H9 (cell line): ENCODE measurements around the gene RAB25. TPM values are rescaled to one million over a fixed set of nuclear protein-coding genes. Genes with fewer than 3 reads are reported as not detected.

Experiments used
- DNase-seq: peaks from one replicate; pipeline ENCODE4 v3.0.0-alpha.2; 2017
- H2AFZ ChIP-seq: one replicate; pipeline ENCODE4 v1.6.1; 2013; ENCODE audit warnings: mild to moderate bottlenecking, low read length, control low read depth, moderate library complexity
- H2AK5ac ChIP-seq: 2 replicates; pipeline ENCODE4 v1.6.1; 2013; ENCODE audit warnings: low read length, control low read depth, mixed read lengths; ENCODE audit not compliant: insufficient read length
- H2BK120ac ChIP-seq: one replicate; pipeline ENCODE4 v1.6.1; 2013; ENCODE audit warnings: low read depth, mild to moderate bottlenecking, low read length, control low read depth, inconsistent platforms; ENCODE audit not compliant: poor library complexity, severe bottlenecking
- H2BK12ac ChIP-seq: 2 replicates; pipeline ENCODE4 v1.6.1; 2013; ENCODE audit warnings: low read length, control low read depth, mixed read lengths, low read depth; ENCODE audit not compliant: insufficient read length
- H2BK15ac ChIP-seq: 2 replicates; pipeline ENCODE4 v1.6.1; 2013; ENCODE audit warnings: low read depth, low read length, control low read depth
- H2BK20ac ChIP-seq: one replicate; pipeline ENCODE4 v1.6.1; 2013; ENCODE audit warnings: low read depth, mild to moderate bottlenecking, low read length, control low read depth, inconsistent platforms; ENCODE audit not compliant: poor library complexity, severe bottlenecking
- H2BK5ac ChIP-seq: 2 replicates; pipeline ENCODE4 v1.6.1; 2013; ENCODE audit warnings: low read length, control low read depth, mixed read lengths; ENCODE audit not compliant: insufficient read length
- H3K14ac ChIP-seq: 2 replicates; pipeline ENCODE4 v1.6.1; 2013; ENCODE audit warnings: low read length, control low read depth; ENCODE audit not compliant: insufficient read depth
- H3K18ac ChIP-seq: 2 replicates; pipeline ENCODE4 v1.6.1; 2013; ENCODE audit warnings: low read depth, mild to moderate bottlenecking, mixed read lengths, low read length, control low read depth; ENCODE audit not compliant: insufficient read length
- H3K23ac ChIP-seq: 2 replicates; pipeline ENCODE4 v1.6.1; 2013; ENCODE audit warnings: low read length, control low read depth, mixed read lengths, low read depth; ENCODE audit not compliant: insufficient read length
- H3K23me2 ChIP-seq: 2 replicates; pipeline ENCODE4 v1.6.1; 2013; ENCODE audit warnings: low read depth, mild to moderate bottlenecking, mixed read lengths, low read length, control low read depth; ENCODE audit not compliant: insufficient read length, poor library complexity, severe bottlenecking
- H3K27ac ChIP-seq: 2 replicates; pipeline ENCODE4 v1.5.1; 2013; ENCODE audit warnings: low read length, control low read depth, mixed read lengths, low read depth; ENCODE audit not compliant: insufficient read length
- H3K27me3 ChIP-seq: 2 replicates; pipeline ENCODE4 v1.6.1; 2013; ENCODE audit warnings: low read length, control low read depth, inconsistent platforms; ENCODE audit not compliant: insufficient read depth
- H3K4ac ChIP-seq: 2 replicates; pipeline ENCODE4 v1.6.1; 2013; ENCODE audit warnings: low read depth, mild to moderate bottlenecking, control low read depth, inconsistent platforms, low read length, moderate library complexity
- H3K4me1 ChIP-seq: 2 replicates; pipeline ENCODE4 v1.6.1; 2013; ENCODE audit warnings: low read length, control low read depth, inconsistent platforms; ENCODE audit not compliant: insufficient read depth
- H3K4me2 ChIP-seq: 2 replicates; pipeline ENCODE4 v1.6.1; 2013; ENCODE audit warnings: low read length, control low read depth, mixed read lengths; ENCODE audit not compliant: insufficient read length, insufficient read depth
- H3K56ac ChIP-seq: 2 replicates; pipeline ENCODE4 v1.6.1; 2013; ENCODE audit warnings: low read depth, mild to moderate bottlenecking, mixed read lengths, low read length, control low read depth; ENCODE audit not compliant: insufficient read length
- H3K79me1 ChIP-seq: 2 replicates; pipeline ENCODE4 v1.6.1; 2013; ENCODE audit warnings: low read depth, mild to moderate bottlenecking, moderate library complexity, low read length, control low read depth, inconsistent platforms; ENCODE audit not compliant: insufficient read depth, poor library complexity, severe bottlenecking
- H3K79me2 ChIP-seq: 2 replicates; pipeline ENCODE4 v1.6.1; 2013; ENCODE audit warnings: low read length, control low read depth, inconsistent platforms; ENCODE audit not compliant: insufficient read depth
- H3K9ac ChIP-seq: 2 replicates; pipeline ENCODE4 v1.6.1; 2013; ENCODE audit warnings: low read length, control low read depth, mixed read lengths; ENCODE audit not compliant: insufficient read length; ENCODE audit errors: extremely low read depth
- H3K9me3 ChIP-seq: one replicate; pipeline ENCODE4 v1.6.1; 2013; ENCODE audit warnings: low read depth, low read length, inconsistent platforms; ENCODE audit not compliant: control insufficient read depth
- H3T11ph ChIP-seq: one replicate; pipeline ENCODE4 v1.6.1; 2013; ENCODE audit warnings: mild to moderate bottlenecking, low read length, control low read depth, inconsistent platforms
- H4K20me1 ChIP-seq: one replicate; pipeline ENCODE4 v1.6.1; 2013; ENCODE audit not compliant: control insufficient read depth, insufficient read length, insufficient read depth
- H4K5ac ChIP-seq: 2 replicates; pipeline ENCODE4 v1.6.1; 2013; ENCODE audit warnings: low read depth, mild to moderate bottlenecking, mixed read lengths, low read length, control low read depth; ENCODE audit not compliant: insufficient read length
- H4K8ac ChIP-seq: replicated peaks from 2 replicates; pipeline ENCODE4 v1.6.1; 2013; ENCODE audit warnings: low read length, control low read depth, mixed read lengths, low read depth; ENCODE audit not compliant: insufficient read length
- H4K91ac ChIP-seq: 2 replicates; pipeline ENCODE4 v1.6.1; 2013; ENCODE audit warnings: low read depth, mild to moderate bottlenecking, moderate library complexity, mixed read lengths, low read length, control low read depth; ENCODE audit not compliant: insufficient read length
- H3K27ac Mint-ChIP-seq, 3 experiments: 2 replicates in 2 of 3; 3 replicates in 1 of 3; pipeline ENCODE4 v1.8.0; 2020 to 2021; ENCODE audit warnings: mixed read lengths in 3 of 3, mild to moderate bottlenecking in 1 of 3, moderate library complexity in 1 of 3
- H3K27me3 Mint-ChIP-seq: 2 replicates; pipeline ENCODE4 v1.8.0; 2021; ENCODE audit warnings: low read depth, mild to moderate bottlenecking, moderate library complexity, mixed read lengths
- H3K36me3 Mint-ChIP-seq, 3 experiments: 2 replicates in 2 of 3; 3 replicates in 1 of 3; pipeline ENCODE4 v1.8.0; 2020 to 2021; ENCODE audit warnings: low read depth in 3 of 3, mixed read lengths in 3 of 3; ENCODE audit not compliant: insufficient read depth in 1 of 3
- H3K4me1 Mint-ChIP-seq, 2 experiments: 2 replicates each; pipeline ENCODE4 v1.8.0; 2020; ENCODE audit warnings: mixed read lengths in 2 of 2
- H3K4me3 Mint-ChIP-seq, 2 experiments: 2 replicates in 1 of 2; 3 replicates in 1 of 2; pipeline ENCODE4 v1.8.0; 2020 to 2021; ENCODE audit warnings: mild to moderate bottlenecking in 2 of 2, mixed read lengths in 2 of 2, moderate library complexity in 1 of 2
- H3K9me3 Mint-ChIP-seq, 2 experiments: 2 replicates in 1 of 2; 3 replicates in 1 of 2; pipeline ENCODE4 v1.8.0; 2020; ENCODE audit warnings: mild to moderate bottlenecking in 2 of 2, mixed read lengths in 2 of 2, moderate library complexity in 1 of 2
- CTCF ChIP-seq: fragments of 200-600 bp; sonication (generic); conservative IDR thresholded peaks from 3 replicates; pipeline ENCODE4 v1.8.0; 2021; ENCODE audit warnings: antibody characterized with exemption, mild to moderate bottlenecking
- WGBS: extraction: QIAGEN DNeasy Blood & Tissue Kit; methylation state at CpG from one replicate; pipeline ENCODE4 v1.1.7; 2013; ENCODE audit warnings: missing lambda C conversion rate, low lambda C conversion rate, mixed read lengths; ENCODE audit not compliant: insufficient read length; ENCODE audit errors: extremely low coverage; 5-methylcytosine and 5-hydroxymethylcytosine counted together
- total RNA-seq: library from RNA; stranded (reverse); gene quantifications from 2 replicates; pipeline ENCODE4 v1.2.1, GENCODE V29; 2021

The RAB25 gene
- total RNA-seq, 1 experiment from 2014 or later, result 43.1 TPM

DNA sequence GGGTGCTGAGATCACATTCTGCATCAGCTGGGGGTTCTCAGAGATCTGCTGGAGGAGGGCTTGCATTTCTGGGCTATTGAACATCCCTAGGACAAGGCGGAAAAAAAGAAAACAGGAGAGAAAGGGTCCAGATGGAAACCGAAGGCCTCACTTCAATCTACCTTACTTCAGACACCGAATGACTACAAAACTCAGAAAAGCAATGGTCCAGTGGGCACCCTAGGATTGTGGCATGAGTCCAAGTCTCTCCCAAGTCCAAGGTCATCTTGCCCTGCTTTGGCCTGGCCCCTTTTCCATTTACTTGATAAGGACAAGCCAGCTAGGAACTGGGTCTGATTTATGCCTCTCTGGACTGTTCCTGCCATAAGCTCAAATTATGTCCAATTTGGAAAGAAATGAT lies 18.1 kb upstream of the RAB25 start:
- no peaks in the 10 kb centered on the region for H3K9me3 ChIP-seq
- H3K9ac ChIP-seq, result no peak overlapping the region
- no peaks in the 10 kb centered on the region for H3K23me2 ChIP-seq
- no peaks in the 10 kb centered on the region for H3K4me1 ChIP-seq
- H3K27me3 ChIP-seq, result no peaks in the 10 kb centered on the region
- Mint-ChIP-seq H3K27me3 (no peaks in the 10 kb centered on the region), H3K36me3 (peaks cover 21 to 65% (median 58%) of the 10 kb centered on the region in 3 experiments), H3K9me3 (no peaks in the 10 kb centered on the region; a peak in 1 of 5 replicates), H3K27ac (no peak overlapping the region), H3K4me3 (no peak overlapping the region), H3K4me1 (no peaks in the 10 kb centered on the region)
- no peak overlapping the region for H3T11ph ChIP-seq
- no peaks in the 10 kb centered on the region for H3K79me2 ChIP-seq
- H3K4ac ChIP-seq, result no peak overlapping the region
- WGBS, result no CpG with 5 or more reads among the region's 3 CpGs
- no peak for DNase-seq
- H3K23ac ChIP-seq, result no peak overlapping the region
- H4K5ac ChIP-seq, result no peak overlapping the region
- H3K14ac ChIP-seq, result no peak overlapping the region
- no peak overlapping the region for H2AK5ac ChIP-seq
- H2BK20ac ChIP-seq, result no peak overlapping the region
- H4K91ac ChIP-seq, result no peak overlapping the region
- no peaks in the 10 kb centered on the region for H4K20me1 ChIP-seq
- TF ChIP-seq CTCF, result no peak
- H3K27ac ChIP-seq, result no peak overlapping the region
- no peak overlapping the region for H2BK12ac ChIP-seq
- H3K56ac ChIP-seq, result no peak overlapping the region
- no peak overlapping the region for H2BK15ac ChIP-seq
- no peak overlapping the region for H2AFZ ChIP-seq
- H2BK120ac ChIP-seq, result no peak overlapping the region
- no peaks in the 10 kb centered on the region for H3K79me1 ChIP-seq
- no peak overlapping the region for H3K4me2 ChIP-seq
- H3K18ac ChIP-seq, result no peak overlapping the region
- H2BK5ac ChIP-seq, result no peak overlapping the region
- H4K8ac ChIP-seq, result no peak overlapping the region
